IPS-18c (cell line): Measurements from ENCODE around the gene LONP1.
"Not testable (repeated sequence)": the region's sequence is repeated elsewhere in the genome, so short reads cannot be mapped to it uniquely, and the experiment has no call there.

ENCODE experiments used
- H3K4me3 ChIP-seq: 2 replicates; pipeline ENCODE4 v1.7.0; 2013; ENCODE audit warnings: low read depth, mild to moderate bottlenecking, low read length, moderate library complexity; ENCODE audit not compliant: insufficient read depth
- H3K9me3 ChIP-seq: one replicate; pipeline ENCODE4 v1.6.1; 2013; ENCODE audit warnings: mild to moderate bottlenecking, low read length, moderate library complexity; ENCODE audit not compliant: control insufficient read depth, insufficient read depth

LONP1 gene

DNA sequence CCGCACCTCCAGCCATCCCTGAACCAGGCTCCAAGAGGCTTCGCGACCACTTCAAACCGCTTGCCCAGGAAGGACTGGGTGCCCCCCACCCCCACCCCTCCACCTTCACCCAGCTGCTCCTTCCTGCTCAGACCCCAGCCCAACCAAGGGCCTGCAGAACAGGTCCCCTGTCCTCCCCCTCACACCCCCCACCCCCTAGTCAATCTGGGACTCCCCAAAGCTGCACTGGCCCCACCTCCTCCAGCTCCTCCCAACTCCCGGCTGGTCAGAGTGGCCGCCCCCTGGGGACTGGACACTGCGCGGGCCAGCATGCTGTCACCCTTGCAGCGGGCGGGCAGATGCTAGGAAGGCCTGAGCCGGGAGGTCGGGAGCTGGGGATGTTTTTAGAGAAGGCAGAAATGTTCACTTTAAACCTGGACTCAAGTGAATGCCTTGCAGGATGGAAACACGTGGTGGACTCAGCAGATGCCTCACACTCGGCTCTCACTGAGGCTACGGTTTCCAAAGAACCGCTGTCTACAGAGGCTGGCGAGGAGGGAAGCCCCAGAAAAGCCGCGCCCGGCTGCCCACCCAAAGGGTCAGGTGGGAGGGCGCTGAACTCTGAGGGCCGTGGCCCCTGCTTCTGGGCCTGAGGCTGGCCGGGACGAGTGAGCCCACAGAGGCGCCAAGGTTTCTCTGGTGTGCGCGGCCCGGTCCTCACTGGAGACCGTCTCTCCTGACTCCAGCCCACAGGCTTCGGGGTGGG, 21.9 kb downstream of the LONP1 start:
- no peaks in the 10 kb centered on the region for H3K9me3 ChIP-seq
- H3K4me3 ChIP-seq = no peak overlapping the region

DNA sequence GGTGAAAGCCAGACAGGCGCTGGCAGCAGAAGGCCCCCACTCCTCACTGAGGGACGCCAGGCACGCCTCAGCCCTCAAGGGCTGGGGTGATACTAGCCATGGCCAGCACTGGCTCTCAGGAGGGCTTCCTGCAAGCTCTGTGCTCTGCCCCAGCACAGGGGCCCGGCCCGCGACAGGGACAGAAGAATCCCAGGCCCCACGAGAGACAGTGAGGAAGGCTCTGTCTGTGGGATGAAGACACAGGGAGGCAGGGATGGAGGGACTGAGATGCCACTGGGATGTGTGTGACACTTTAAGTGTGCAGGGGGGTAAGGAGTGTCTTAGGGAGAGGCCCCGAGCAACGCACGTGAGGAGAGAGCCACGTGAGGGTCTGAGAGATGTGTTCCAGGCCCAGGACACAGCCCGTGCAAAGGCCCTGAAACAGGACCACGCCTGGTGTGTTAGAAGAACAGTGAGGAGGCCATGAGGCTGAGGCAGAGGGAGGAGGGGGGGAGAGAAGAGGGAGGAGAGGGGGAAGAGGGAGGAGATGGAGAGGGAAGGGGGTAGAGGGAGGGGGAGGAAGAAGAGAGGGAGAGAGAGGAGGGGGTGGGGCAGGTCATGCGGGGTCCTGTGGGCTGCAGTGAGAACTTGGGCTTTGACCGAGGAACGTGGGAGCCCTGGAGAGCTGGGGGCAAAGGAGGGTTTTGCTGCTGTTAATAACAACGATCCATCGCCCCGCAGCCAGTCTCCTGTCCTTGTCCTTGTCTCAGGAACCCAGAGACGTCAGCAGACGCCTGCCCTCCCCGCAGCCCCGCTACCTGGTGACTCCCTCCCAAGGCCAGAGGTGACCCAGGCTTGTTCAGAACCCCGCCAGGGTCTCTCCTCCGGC, 22.7 kb downstream of the LONP1 start:
- no peak overlapping the region for H3K4me3 ChIP-seq

DNA sequence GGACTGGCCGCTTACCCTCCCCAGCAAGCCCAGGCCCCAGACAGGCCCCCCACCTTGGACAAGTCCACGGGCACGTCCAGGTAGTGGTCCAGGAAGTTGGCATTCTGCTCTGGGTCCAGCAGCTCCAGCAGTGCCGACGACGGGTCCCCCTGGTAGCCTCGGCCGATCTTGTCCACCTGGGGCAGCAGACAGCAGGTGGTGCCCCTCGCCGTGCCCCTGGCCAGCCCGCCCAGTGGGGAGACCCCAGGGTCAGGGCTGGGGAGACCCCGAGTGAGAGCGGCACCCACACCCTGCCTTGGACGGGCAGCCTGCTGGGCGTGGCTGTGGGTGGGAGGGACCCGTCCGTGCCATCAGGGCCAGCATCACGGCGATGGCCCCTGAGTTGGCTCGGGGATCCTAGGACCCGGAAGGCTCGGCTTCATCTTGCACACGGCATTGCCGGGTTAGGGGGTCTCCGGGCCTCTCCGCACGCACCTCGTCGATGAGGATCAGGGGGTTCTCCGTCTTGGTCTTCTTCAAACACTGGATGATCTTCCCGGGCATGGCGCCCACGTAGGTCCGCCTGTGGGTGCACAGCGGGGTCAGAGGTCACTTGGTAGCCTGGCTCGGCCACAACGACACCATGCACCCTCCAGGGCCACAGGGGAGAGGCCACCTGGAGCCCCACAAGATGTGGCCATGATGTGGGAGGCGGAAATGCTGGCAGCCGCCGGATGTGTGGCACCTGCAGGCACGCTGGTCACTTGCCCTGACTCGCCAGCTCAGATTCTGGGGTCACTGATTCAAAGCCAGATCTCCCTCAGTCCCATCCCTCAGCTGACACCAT, 23.5 kb downstream of the LONP1 start:
- H3K4me3 ChIP-seq = no peak overlapping the region
- no peaks in the 10 kb centered on the region for H3K9me3 ChIP-seq

More for the DNA sequence above, 22.7 kb downstream of the LONP1 start:
- H3K9me3 ChIP-seq = no peaks in the 10 kb centered on the region

DNA sequence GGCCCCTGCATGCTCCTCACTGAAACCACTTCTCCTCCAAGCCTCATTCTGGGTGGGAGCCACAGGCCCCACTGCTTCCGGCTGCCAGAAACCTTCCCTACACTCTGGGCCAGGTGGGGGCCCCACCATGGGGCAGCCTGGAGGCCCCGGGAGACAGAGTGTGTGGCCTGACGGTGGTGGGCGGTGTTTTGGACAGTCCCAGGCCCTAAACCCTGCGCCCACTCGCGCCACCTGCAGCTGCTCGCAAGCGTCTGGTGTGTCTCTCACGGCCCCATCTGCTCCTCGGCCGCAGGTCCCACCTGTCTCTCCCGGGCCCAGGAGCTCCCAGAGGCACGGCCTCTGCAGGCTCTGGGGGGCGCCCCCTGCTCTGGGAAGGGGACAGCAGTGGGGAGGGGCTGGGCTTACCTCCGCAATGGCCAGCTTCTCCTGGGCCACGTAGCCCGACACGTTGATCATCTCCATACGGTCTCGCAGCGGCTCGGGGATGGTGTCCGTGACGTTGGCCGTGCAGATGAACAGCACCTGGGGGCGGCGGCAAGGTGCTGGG, 24.2 kb downstream of the LONP1 start:
- H3K4me3 ChIP-seq = no peak overlapping the region
- H3K9me3 ChIP-seq = no peaks in the 10 kb centered on the region

DNA sequence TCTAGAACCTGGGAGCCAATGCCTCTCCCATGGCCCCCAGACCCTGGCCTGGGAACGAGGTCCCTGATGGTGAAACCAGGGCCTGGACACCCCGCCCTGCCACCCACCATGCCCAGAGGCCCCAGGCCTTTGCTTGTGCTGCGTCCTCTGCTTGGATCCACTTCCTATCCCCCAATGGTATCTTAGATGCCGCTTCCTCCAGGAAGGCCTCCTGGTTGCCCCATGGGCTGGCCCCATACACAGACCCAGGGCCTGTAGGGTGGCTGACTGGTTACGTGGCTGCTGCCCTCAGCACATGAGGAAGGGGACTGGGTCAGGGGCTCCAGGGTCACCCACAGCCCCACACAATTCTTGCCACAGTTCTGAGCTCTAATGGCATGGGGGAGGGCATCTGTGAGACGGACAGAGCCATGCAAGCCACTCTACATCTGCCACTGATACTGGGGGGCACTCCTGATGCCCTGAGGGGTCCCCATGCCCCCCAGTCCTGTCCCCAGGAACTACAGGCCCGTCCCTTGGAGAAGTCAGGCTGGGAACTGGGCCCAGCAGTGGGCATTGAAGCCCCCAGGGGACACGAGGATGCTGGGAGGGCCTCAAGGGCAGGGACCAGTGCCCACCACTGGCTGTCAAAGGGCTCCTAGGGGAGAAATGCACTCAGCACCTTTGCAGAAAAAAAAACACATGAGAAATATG, 24.8 kb downstream of the LONP1 start:
- Histone ChIP-seq H3K4me3 (no peak overlapping the region), H3K9me3 (no peaks in the 10 kb centered on the region)

DNA sequence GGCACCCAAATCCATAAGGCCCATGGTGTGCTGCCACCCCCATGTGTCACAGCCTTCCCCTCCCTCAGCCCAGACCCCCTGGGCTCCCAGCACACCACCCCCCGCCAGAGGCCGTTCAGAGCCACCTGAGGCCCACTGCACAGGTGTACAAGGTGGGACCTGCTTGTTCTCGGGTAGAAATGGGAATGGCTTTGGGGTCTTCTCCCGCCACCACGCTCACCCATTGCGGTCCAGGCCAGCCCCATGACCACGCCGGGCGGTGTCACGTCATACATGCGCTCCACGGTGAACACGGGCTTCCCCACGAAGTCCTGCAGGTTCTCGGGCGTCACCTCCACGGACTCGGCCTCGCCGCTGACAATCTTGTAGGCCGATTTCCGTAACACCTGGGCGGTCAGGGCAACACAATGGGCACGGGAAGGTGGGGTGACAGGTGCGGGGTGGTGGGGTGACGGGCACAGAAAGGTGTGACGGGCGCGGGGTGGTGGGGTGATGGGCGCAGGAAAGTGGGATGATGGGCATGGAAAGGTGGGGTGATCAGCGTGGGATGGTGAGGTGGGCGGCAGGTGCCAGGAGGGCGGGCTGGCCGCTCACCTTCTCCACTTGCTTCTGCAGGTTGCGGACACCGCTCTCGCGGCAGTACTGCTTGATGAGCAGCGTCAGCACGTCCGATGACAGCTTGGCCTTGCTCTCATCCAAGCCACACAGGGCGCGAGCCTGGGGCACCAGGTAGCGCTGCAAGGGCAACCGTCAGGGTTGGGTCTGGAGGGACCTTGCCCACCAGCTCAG, 25.6 kb downstream of the LONP1 start:
- H3K4me3 ChIP-seq = no peak overlapping the region
- no peaks in the 10 kb centered on the region for H3K9me3 ChIP-seq

DNA sequence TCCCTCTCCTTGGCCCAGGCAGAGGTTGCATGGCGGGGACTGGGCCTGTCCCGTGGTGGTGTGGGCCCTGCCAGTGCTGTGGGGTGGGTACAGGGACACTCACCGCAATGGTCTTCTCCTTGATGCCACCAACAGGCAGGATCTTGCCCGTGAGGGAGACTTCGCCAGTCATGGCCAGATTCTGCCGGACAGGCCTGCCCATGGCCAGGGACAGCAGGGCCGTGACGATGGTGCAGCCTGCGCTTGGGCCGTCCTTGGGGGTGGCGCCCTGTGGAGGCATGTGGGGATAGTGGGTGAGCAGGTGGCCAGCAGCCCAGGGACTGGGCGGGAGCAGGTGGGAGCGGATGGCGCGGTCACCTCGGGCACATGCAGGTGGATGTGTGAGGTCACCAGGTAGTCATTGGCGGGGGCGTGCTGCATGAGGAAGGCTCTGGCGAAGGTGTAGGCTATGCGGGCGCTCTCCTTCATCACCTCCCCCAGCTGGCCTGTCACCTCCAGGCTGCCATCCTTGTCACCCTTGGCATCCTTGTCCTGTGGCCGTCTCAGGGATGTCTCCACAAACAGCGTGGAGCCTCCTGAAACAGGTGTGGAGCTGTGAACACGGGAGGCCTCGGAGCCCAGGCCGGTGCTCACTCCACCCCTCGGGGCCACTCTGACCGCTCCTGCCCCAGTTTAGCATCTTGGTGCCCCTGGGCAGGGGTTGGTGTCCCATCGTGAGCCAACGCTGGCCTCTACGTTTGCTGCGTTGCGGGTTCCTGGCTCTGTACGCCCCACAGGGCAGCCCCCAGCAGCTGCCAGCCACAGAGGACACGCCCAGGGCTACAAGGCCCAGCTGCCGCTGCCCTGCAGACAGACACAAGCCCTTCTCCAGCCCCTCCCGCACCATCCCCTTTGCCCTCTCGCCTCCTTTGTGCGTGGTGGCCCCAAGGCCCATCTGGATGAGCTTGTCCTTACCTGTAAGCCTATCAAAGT, 26.5 kb downstream of the LONP1 start:
- Histone ChIP-seq H3K9me3 (no peaks in the 10 kb centered on the region), H3K4me3 (no peak overlapping the region)

DNA sequence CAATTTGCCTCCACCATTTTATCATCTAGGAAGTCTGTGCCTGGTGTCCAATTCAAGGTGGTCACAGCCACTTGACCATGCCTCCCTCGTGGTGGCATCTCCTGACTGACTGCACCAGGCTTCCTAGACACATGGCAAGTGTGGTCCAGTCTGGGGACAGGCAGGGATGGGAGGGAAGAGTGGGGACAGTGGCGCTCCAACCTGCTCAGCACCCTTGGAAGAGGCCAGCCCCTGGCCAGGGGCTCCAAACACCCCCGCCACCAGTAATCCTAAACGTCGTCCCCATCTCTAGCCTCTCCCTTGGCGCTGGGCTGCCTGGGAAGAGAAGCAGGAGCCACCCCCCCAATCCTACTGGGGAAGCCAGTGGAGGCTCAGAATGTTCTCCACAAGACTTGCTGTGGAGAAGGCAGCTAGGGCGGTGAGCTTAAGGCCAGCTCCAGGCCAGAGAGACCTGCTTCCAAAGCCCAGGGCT, 27.2 kb downstream of the LONP1 start:
- H3K4me3 ChIP-seq = no peak overlapping the region
- no peaks in the 10 kb centered on the region for H3K9me3 ChIP-seq

DNA sequence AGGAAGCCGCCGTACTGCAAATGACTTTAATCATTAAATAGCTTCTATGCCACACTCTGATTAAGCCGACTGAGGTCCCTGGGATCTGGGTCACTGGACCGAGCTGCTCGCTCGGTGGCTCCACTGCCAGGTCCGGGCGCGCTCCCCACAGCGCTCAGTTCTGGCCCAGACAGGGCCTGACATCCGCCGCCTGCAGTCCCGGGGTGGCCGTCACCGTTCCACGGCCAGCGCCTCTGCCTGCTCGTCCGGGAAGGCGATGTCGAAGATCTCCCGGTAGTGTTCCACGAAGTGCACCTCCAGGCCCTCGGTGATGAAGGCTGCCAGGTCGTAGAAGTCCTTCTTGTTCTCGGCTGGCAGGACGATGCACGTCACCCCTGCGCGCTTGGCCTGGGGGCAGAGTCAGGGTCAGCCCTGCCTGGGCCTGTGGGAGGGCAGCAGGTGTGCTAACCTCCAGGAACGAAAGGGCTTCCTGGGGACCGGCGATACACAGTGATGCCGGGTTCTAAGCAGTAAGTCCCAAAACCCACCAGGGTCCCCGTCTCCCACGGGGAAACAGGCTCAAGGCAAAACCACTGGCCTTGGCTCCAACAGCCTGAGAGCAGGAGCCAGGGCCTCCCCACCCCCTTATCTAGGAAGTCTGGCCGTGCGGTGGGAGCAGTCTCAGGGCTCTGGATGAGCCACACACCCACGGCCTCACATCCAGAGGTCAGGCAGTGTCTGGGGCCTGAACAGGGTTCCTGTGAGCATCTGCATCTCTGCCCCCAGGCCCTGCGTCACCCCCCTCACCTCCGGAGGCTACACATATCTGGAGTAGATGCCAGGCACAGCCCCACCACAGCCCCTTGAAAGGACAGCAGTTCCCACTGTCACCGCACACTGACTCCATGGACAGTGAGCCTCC, 27.9 kb downstream of the LONP1 start:
- H3K4me3 ChIP-seq = peak overlapping the region; percentile 98
- peaks cover 2% of the 10 kb centered on the region for H3K9me3 ChIP-seq

DNA sequence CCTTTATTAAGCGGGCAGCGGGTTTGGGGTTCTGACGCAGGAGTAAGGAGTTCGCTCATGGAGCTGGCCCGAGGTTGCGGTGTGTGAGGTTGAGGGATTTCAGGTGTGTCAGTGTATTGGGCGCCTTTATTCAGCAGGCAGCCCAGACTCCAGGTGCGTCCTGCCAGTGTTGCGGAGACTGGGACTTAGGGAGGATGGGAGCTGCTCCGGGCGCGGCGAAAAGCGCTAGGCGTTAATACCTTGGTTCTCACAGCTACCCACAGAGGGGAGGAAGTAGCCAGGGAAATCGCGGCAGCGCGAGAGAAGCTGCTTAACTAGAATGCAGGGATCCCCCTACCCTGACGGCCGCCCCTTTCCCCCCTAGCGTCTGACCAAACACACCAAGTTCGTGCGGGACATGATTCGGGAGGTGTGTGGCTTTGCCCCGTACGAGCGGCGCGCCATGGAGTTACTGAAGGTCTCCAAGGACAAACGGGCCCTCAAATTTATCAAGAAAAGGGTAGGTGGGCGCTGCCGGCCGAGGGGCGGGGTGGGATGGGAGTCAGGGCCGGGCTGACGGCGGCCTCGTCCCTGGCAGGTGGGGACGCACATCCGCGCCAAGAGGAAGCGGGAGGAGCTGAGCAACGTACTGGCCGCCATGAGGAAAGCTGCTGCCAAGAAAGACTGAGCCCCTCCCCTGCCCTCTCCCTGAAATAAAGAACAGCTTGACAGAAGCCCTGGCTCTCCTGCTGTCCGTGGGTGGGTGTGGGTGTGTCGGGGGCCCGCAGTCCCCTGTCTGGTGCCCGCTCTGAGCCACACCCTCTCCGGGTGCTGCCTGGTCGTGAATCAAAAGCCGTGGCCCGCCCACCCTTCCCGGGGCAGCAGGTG, 28.8 kb downstream of the LONP1 start:
- H3K9me3 ChIP-seq = peaks cover 2% of the 10 kb centered on the region
- peak overlapping the region; percentile 98 for H3K4me3 ChIP-seq

DNA sequence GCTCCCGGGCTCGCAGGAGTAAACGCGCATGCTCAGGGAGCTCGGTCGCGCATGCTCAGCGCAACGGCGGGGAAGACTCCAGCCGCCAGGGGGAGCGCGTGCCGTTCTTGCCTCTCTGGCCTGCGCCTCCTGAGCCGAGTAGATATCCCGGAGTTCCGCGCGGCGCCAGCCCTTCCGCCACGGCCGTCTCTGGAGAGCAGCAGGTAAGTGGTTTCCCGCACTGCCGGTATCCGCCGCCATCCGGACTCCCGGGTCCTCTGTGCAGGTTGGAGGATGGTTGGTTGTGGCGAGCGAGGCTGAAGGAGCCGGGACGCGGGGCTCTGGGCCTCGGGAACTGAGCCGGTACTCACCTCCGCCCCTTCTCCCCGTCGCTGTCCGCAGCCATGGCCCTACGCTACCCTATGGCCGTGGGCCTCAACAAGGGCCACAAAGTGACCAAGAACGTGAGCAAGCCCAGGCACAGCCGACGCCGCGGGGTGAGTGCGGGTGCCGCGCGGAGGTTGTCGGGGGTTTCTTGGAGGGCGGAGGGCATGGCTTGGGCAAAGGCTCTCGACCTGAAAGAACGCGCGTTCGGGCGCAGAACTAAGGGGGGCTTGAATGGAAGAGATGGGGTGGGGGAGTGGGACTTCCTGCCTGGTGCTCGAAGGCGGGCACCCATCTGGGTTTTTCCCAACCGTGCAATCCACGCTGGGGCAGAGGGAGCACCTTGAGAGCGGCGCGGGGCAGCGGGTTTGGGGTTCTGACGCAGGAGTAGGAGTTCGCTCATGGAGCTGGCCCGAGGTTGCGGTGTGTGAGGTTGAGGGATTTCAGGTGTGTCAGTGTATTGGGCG, 29.6 kb downstream of the LONP1 start, which contains the start of gene RPL36:
Gene RPL36, plus strand, starts transcription at position 171 of the 830 bp plus-strand sequence. Its CDS starts 213 bp downstream, at position 384.
- peak within 1 kb of the TSS; percentile 98 for H3K4me3 ChIP-seq
- peaks cover 2% of the 10 kb centered on the region for H3K9me3 ChIP-seq

DNA sequence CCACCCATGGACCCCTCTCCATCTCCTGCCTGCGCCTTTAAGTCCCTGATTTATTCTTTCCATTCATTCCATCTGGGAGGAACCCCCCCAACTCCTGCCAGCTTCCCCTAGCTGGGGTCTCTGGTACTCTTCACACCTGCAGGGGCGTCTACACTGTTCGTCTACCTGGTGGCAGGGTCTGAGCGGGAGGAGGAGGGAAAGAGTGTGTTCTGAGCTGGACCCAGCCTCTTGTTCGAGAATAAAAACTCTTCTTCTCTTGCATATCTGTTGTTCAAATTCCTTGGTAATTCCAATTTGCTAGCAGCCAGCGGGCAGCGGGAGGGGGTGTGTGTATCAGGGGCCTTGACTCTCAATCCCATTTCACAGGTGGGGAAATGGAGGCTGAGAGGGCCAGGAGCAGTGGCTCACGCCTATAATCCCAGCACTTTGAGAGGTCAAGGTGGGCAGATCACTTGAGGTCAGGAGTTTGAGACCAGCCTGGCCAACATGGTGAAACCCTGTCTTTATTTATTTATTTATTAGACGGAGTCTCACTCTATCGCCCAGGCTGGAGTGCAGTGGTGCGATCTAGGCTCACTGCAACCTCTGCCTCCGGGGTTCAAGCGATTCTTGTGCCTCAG, 31.6 kb downstream of the LONP1 start:
- not testable (repeated sequence) for H3K4me3 ChIP-seq, H3K9me3 ChIP-seq
